Endothelial cell (in vitro differentiated cells): ENCODE results near the gene SUN2. TPM values are rescaled to one million over a fixed set of nuclear protein-coding genes. Genes with fewer than 3 reads are reported as not detected.

Experiments used
- DNase-seq: peaks from one replicate; pipeline ENCODE4 v3.0.0; 2021; ENCODE audit warnings: low spot score
- H3K27ac Mint-ChIP-seq: one replicate; pipeline ENCODE4 v1.8.0; 2021; ENCODE audit warnings: mixed read lengths, inconsistent platforms; ENCODE audit not compliant: unreplicated experiment
- H3K27me3 Mint-ChIP-seq: one replicate; pipeline ENCODE4 v1.8.0; 2021; ENCODE audit warnings: mild to moderate bottlenecking, moderate library complexity, mixed read lengths, inconsistent platforms; ENCODE audit not compliant: unreplicated experiment
- H3K36me3 Mint-ChIP-seq: one replicate; pipeline ENCODE4 v1.8.0; 2021; ENCODE audit warnings: mild to moderate bottlenecking, low read depth, mixed read lengths, inconsistent platforms; ENCODE audit not compliant: unreplicated experiment
- H3K4me1 Mint-ChIP-seq: one replicate; pipeline ENCODE4 v1.8.0; 2021; ENCODE audit warnings: mild to moderate bottlenecking, mixed read lengths, inconsistent platforms; ENCODE audit not compliant: unreplicated experiment
- H3K4me3 Mint-ChIP-seq: one replicate; pipeline ENCODE4 v1.8.0; 2021; ENCODE audit warnings: mild to moderate bottlenecking, mixed read lengths, inconsistent platforms; ENCODE audit not compliant: unreplicated experiment
- H3K9me3 Mint-ChIP-seq: one replicate; pipeline ENCODE4 v1.8.0; 2021; ENCODE audit warnings: mixed read lengths, inconsistent platforms; ENCODE audit not compliant: unreplicated experiment
- CTCF ChIP-seq: fragments of 200-600 bp; sonication (generic); IDR thresholded peaks from one replicate; pipeline ENCODE4 v1.5.0; 2021; ENCODE audit warnings: antibody characterized with exemption; ENCODE audit not compliant: unreplicated experiment
- total RNA-seq: library from RNA; stranded (reverse); fragmentation: NEBNext Ultra II Directional; extraction: Animal tissue kit (Norgen Biotek cat#: 25700); gene quantifications from one replicate; pipeline ENCODE4 v1.2.1, GENCODE V29; 2021; ENCODE audit not compliant: unreplicated experiment

The SUN2 gene
- total RNA-seq, 1 donor from 2014 or later, result 74.4 TPM

GRCh38 chr22:38776086-38776485 is 20.3 kb upstream of the SUN2 start:
- Mint-ChIP-seq H3K4me3 (peak overlapping the region; percentile 3), H3K9me3 (no peaks in the 10 kb centered on the region), H3K27me3 (peaks cover 8% of the 10 kb centered on the region), H3K27ac (no peak overlapping the region), H3K4me1 (peaks cover 14% of the 10 kb centered on the region), H3K36me3 (peaks cover 18% of the 10 kb centered on the region)
- DNase-seq, result no peak
- no peak for TF ChIP-seq CTCF

- no peak overlapping the region for H3K4me3 Mint-ChIP-seq
- H3K4me1 Mint-ChIP-seq, result peaks cover 14% of the 10 kb centered on the region
- peaks cover 18% of the 10 kb centered on the region for H3K36me3 Mint-ChIP-seq
- H3K9me3 Mint-ChIP-seq, result no peaks in the 10 kb centered on the region
- H3K27ac Mint-ChIP-seq, result no peak overlapping the region
- peaks cover 8% of the 10 kb centered on the region for H3K27me3 Mint-ChIP-seq
- TF ChIP-seq CTCF, result no peak
- DNase-seq, result no peak
These were observed 19.9 kb upstream of the SUN2 start for GRCh38 chr22:38775656-38776055.

GRCh38 chr22:38774496-38775166 is 18.8 kb upstream of the SUN2 start:
- Mint-ChIP-seq H3K4me3 (no peak overlapping the region), H3K9me3 (no peaks in the 10 kb centered on the region), H3K4me1 (peaks cover 14% of the 10 kb centered on the region), H3K27me3 (peaks cover 4% of the 10 kb centered on the region), H3K27ac (no peak overlapping the region), H3K36me3 (peaks cover 11% of the 10 kb centered on the region)
- TF ChIP-seq CTCF, result no peak
- DNase-seq, result no peak

- H3K27ac Mint-ChIP-seq, result no peak overlapping the region
- H3K9me3 Mint-ChIP-seq, result no peaks in the 10 kb centered on the region
- H3K27me3 Mint-ChIP-seq, result peaks cover 4% of the 10 kb centered on the region
- peaks cover 17% of the 10 kb centered on the region for H3K4me1 Mint-ChIP-seq
- H3K4me3 Mint-ChIP-seq, result no peak overlapping the region
- no peak for DNase-seq
- TF ChIP-seq CTCF, result no peak
- peaks cover 7% of the 10 kb centered on the region for H3K36me3 Mint-ChIP-seq
These were observed 17.7 kb upstream of the SUN2 start for GRCh38 chr22:38773363-38773946.

GRCh38 chr22:38772623-38772873 is 16.8 kb upstream of the SUN2 start:
- H3K27ac Mint-ChIP-seq, result no peak overlapping the region
- no peak for TF ChIP-seq CTCF
- peaks cover 3% of the 10 kb centered on the region for H3K36me3 Mint-ChIP-seq
- no peak for DNase-seq
- H3K27me3 Mint-ChIP-seq, result peaks cover 8% of the 10 kb centered on the region
- peaks cover 17% of the 10 kb centered on the region for H3K4me1 Mint-ChIP-seq
- H3K4me3 Mint-ChIP-seq, result no peak overlapping the region
- no peaks in the 10 kb centered on the region for H3K9me3 Mint-ChIP-seq
